HCT116 (cell line): ENCODE results near the gene CADPS. TPM values are rescaled to one million over a fixed set of nuclear protein-coding genes. Genes with fewer than 3 reads are reported as not detected.

Source experiments
- ATAC-seq: fragments of 200-7000 bp; cut with Tn5 transposase; 2 replicates; pipeline ENCODE4 v1.9.1; 2020; ENCODE audit warnings: mild to moderate bottlenecking, moderate library complexity
- BruUV-seq: library from RNA; stranded (reverse); fragments of 400-500 nt; replicated peaks from 2 replicates; lab custom pipeline; 2021; lab: Mats Ljungman, UMichigan
- CTCF ChIA-PET: fragments of 300-600 bp; sonication (Branson Sonifier 250); formaldehyde crosslinking; loops from one replicate; lab custom pipeline; 2021; ENCODE audit warnings: antibody characterized with exemption; lab: Charles Lee
- POLR2A ChIA-PET: fragments of 300-600, 350-600 bp; sonication (Branson Sonifier 250); formaldehyde crosslinking; loops from one replicate; lab custom pipeline; 2021; ENCODE audit warnings: antibody characterized with exemption; lab: Charles Lee
- RAD21 ChIA-PET, 2 experiments: fragments of 300-600 bp; sonication (Branson Sonifier 250); formaldehyde crosslinking; loops; one replicate each; lab custom pipeline; 2023; ENCODE audit warnings: low total read pairs in 2 of 2; ENCODE audit not compliant: uncharacterized antibody in 2 of 2, unreplicated experiment in 2 of 2, low non-redundant PET in 1 of 2; lab: Charles Lee
- DNase-seq: peaks from one replicate; pipeline ENCODE4 v3.0.0-alpha.2; 2010; ENCODE audit warnings: low read depth, low spot score
- H2AFZ ChIP-seq: fragments of 200-600 bp; shearing (Covaris generic), sonication (generic); 2 replicates; pipeline ENCODE4 v1.6.1; 2017; ENCODE audit warnings: low read depth, mixed run types, mixed read lengths, antibody characterized with exemption, low read length; ENCODE audit not compliant: poor library complexity, severe bottlenecking
- H3K27ac ChIP-seq: 2 replicates; pipeline ENCODE4 v1.5.1; 2012; ENCODE audit warnings: low read depth, low read length
- H3K27me3 ChIP-seq: fragments of 200-600 bp; sonication (generic); 2 replicates; pipeline ENCODE4 v1.6.1; 2016; ENCODE audit warnings: mixed run types, low read length, mixed read lengths; ENCODE audit not compliant: insufficient read depth
- H3K36me3 ChIP-seq, 2 experiments: fragments of 200-500 bp in 1 of 2; fragments of 200-600 bp in 1 of 2; sonication (Bioruptor generic) in 1 of 2; sonication (generic) in 1 of 2; 2 replicates each; pipeline versions ENCODE4 v1.5.1 to v1.6.1; 2014 to 2016; ENCODE audit warnings: low read length in 2 of 2, inconsistent platforms in 1 of 2, mixed read lengths in 1 of 2, mixed run types in 1 of 2; ENCODE audit not compliant: insufficient read depth in 2 of 2, control insufficient read depth in 1 of 2
- H3K4me1 ChIP-seq, 2 experiments: fragments of 200-600 bp in 1 of 2; sonication (generic) in 1 of 2; 2 replicates each; pipeline versions ENCODE4 v1.5.1 to v1.6.1; 2012 to 2017; ENCODE audit warnings: low read length in 2 of 2, inconsistent platforms in 1 of 2, mild to moderate bottlenecking in 1 of 2, mixed read lengths in 1 of 2, mixed run types in 1 of 2, moderate library complexity in 1 of 2; ENCODE audit not compliant: insufficient read depth in 2 of 2, control insufficient read depth in 1 of 2
- H3K4me2 ChIP-seq: fragments of 200-600 bp; sonication (generic); 2 replicates; pipeline ENCODE4 v1.6.1; 2017; ENCODE audit warnings: mixed run types, low read length, mixed read lengths
- H3K4me3 ChIP-seq, 2 experiments: fragments of 200-600 bp in 1 of 2; sonication (generic) in 1 of 2; replicated peaks in 1 of 2; 2 replicates each; pipeline ENCODE4 v1.5.1; 2011 to 2016; ENCODE audit warnings: low read length in 2 of 2, control low read depth in 1 of 2, low read depth in 1 of 2, mild to moderate bottlenecking in 1 of 2, mixed read lengths in 1 of 2, mixed run types in 1 of 2
- H3K79me2 ChIP-seq: fragments of 200-600 bp; sonication (generic); 2 replicates; pipeline ENCODE4 v1.6.1; 2017; ENCODE audit warnings: mild to moderate bottlenecking, mixed run types, low read length, moderate library complexity, mixed read lengths; ENCODE audit not compliant: insufficient read depth
- H3K9ac ChIP-seq: fragments of 200-600 bp; sonication (generic); 2 replicates; pipeline ENCODE4 v1.6.1; 2016; ENCODE audit warnings: low read length, mixed read lengths
- H3K9me2 ChIP-seq: fragments of 200-600 bp; sonication (generic), shearing (Covaris generic); 2 replicates; pipeline ENCODE4 v1.6.1; 2017; ENCODE audit warnings: mixed run types, mild to moderate bottlenecking, moderate library complexity; ENCODE audit not compliant: insufficient read depth
- H3K9me3 ChIP-seq, 2 experiments: fragments of 200-500 bp in 1 of 2; fragments of 200-600 bp in 1 of 2; sonication (Bioruptor generic) in 1 of 2; sonication (generic) in 1 of 2; 2 replicates each; pipeline ENCODE4 v1.6.1; 2014 to 2017; ENCODE audit warnings: low read length in 2 of 2, mixed read lengths in 2 of 2, inconsistent platforms in 1 of 2, low read depth in 1 of 2, mild to moderate bottlenecking in 1 of 2, mixed run types in 1 of 2, moderate library complexity in 1 of 2; ENCODE audit not compliant: control insufficient read depth in 1 of 2, insufficient read depth in 1 of 2
- H4K20me1 ChIP-seq: fragments of 200-600 bp; sonication (generic), shearing (Covaris generic); 2 replicates; pipeline ENCODE4 v1.6.1; 2017; ENCODE audit warnings: mixed run types, mild to moderate bottlenecking, moderate library complexity; ENCODE audit not compliant: insufficient read depth
- CBX3 ChIP-seq: IDR thresholded peaks from 2 replicates; pipeline ENCODE4 v1.6.1; 2012; ENCODE audit warnings: low read depth
- CEBPB ChIP-seq: IDR thresholded peaks from 2 replicates; pipeline ENCODE4 v1.6.1; 2012; ENCODE audit warnings: low read depth
- EGR1 ChIP-seq: IDR thresholded peaks from 2 replicates; pipeline ENCODE4 v1.6.1; 2012; ENCODE audit warnings: low read depth
- ELF1 ChIP-seq: IDR thresholded peaks from 2 replicates; pipeline ENCODE4 v1.6.1; 2012; ENCODE audit warnings: low read depth, borderline replicate concordance
- EZH2 ChIP-seq: fragments of 200-600 bp; sonication (generic); IDR thresholded peaks from 2 replicates; pipeline ENCODE4 v1.6.1; 2017; ENCODE audit warnings: antibody characterized with exemption, mixed run types
- EZH2phosphoT487 ChIP-seq: fragments of 200-600 bp; IDR thresholded peaks from 2 replicates; pipeline ENCODE4 v1.6.1; 2018; ENCODE audit warnings: antibody characterized with exemption, borderline replicate concordance
- FOSL1 ChIP-seq: IDR thresholded peaks from 2 replicates; pipeline ENCODE4 v1.6.1; 2012; ENCODE audit warnings: low read depth
- JUND ChIP-seq: IDR thresholded peaks from 2 replicates; pipeline ENCODE4 v1.6.1; 2012
- ZBTB33 ChIP-seq: IDR thresholded peaks from 2 replicates; pipeline ENCODE4 v1.6.1; 2011; ENCODE audit warnings: mild to moderate bottlenecking, low read length, moderate library complexity; ENCODE audit not compliant: insufficient replicate concordance; ENCODE audit errors: extremely low read depth
- intact Hi-C: fragments of 100-400 bp; cut with micrococcal nuclease; formaldehyde crosslinking; loops from 2 replicates; pipeline ENCODE4 v1.10.0; 2022
- total RNA-seq: library from RNA; stranded (reverse); gene quantifications from one replicate; pipeline ENCODE4 v1.2.1, GENCODE V29; 2021; ENCODE audit not compliant: unreplicated experiment
- TF ChIP-seq, protein P1 (sequence below), 3 experiments: fragments of 200-600 bp in 1 of 3; sonication (generic) in 1 of 3; IDR thresholded peaks in 2 of 3; conservative IDR thresholded peaks in 1 of 3; 2 replicates each; pipeline ENCODE4 v1.5.1; 2012 to 2017; ENCODE audit warnings: low read depth in 2 of 3, low read length in 2 of 3, antibody characterized with exemption in 1 of 3, borderline replicate concordance in 1 of 3, control low read depth in 1 of 3, mild to moderate bottlenecking in 1 of 3, mixed read lengths in 1 of 3, mixed run types in 1 of 3, moderate library complexity in 1 of 3; ENCODE audit not compliant: insufficient read depth in 1 of 3

Gene CADPS
- total RNA-seq, 1 experiment from 2014 or later = not detected

- intact Hi-C loops = no loop called here
- Histone ChIP-seq H3K79me2 (no peaks in the 10 kb centered on the region), H2AFZ (no peak overlapping the region), H3K36me3 (no peaks in the 10 kb centered on the region), H3K9me3 (no peaks in the 10 kb centered on the region), H3K9me2 (no peaks in the 10 kb centered on the region), H3K9ac (no peak overlapping the region), H3K27me3 (no peaks in the 10 kb centered on the region), H3K4me2 (no peak overlapping the region), H3K4me3 (no peak overlapping the region), H3K27ac (no peak overlapping the region), H4K20me1 (no peaks in the 10 kb centered on the region; the same call in 1 of the 2 replicates), H3K4me1 (no peaks in the 10 kb centered on the region)
- TF ChIP-seq EGR1 = no peak
- no peak for TF ChIP-seq ZBTB33
- no peak for TF ChIP-seq EZH2
- no peak for TF ChIP-seq CBX3
- no TSS peak for BruUV-seq
- POLR2A ChIA-PET = no interaction called here
- RAD21 ChIA-PET = no interaction called here
- ATAC-seq (no peak), DNase-seq (no peak)
- CTCF ChIA-PET = no interaction called here
Observed at GRCh38 chr3:62859203-62859791, 15.9 kb downstream of the CADPS start.

DNA sequence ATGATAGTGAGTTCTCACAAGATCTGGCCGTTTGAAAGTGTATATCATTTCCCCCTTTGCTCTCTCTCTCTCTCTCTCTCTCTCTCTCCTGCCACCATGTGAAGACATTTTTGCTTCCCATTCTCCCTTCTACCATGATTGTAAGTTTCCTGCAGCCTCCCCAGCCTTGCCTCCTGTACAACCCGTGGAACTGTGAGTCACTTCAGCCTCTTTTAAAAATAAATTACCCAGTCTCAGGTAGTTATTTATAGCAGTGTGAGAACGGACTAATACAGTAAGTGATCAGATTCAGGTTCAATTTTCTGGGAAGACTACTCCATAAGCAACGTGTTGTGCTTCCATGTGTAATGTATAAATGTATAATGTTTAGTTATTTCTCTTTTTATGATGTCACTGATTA lies 29.2 kb downstream of the CADPS start:
- H4K20me1 ChIP-seq = no peaks in the 10 kb centered on the region
- no TSS peak for BruUV-seq
- intact Hi-C loops = no loop called here
- no peak overlapping the region for H3K4me3 ChIP-seq
- ChIA-PET CTCF (no interaction called here), POLR2A (no interaction called here), RAD21 (no interaction called here)
- H3K27me3 ChIP-seq = no peaks in the 10 kb centered on the region
- H3K9me3 ChIP-seq = no peaks in the 10 kb centered on the region
- no peak overlapping the region for H3K27ac ChIP-seq
- H2AFZ ChIP-seq = no peak overlapping the region
- no peak overlapping the region for H3K9ac ChIP-seq
- no peak for ATAC-seq
- DNase-seq = no peak
- H3K79me2 ChIP-seq = no peaks in the 10 kb centered on the region
- no peaks in the 10 kb centered on the region for H3K36me3 ChIP-seq
- H3K9me2 ChIP-seq = no peaks in the 10 kb centered on the region
- TF ChIP-seq FOSL1 (no peak), CEBPB (no peak), JUND (no peak), EZH2phosphoT487 (no peak), ELF1 (no peak)
- TF ChIP-seq, protein P1, sequence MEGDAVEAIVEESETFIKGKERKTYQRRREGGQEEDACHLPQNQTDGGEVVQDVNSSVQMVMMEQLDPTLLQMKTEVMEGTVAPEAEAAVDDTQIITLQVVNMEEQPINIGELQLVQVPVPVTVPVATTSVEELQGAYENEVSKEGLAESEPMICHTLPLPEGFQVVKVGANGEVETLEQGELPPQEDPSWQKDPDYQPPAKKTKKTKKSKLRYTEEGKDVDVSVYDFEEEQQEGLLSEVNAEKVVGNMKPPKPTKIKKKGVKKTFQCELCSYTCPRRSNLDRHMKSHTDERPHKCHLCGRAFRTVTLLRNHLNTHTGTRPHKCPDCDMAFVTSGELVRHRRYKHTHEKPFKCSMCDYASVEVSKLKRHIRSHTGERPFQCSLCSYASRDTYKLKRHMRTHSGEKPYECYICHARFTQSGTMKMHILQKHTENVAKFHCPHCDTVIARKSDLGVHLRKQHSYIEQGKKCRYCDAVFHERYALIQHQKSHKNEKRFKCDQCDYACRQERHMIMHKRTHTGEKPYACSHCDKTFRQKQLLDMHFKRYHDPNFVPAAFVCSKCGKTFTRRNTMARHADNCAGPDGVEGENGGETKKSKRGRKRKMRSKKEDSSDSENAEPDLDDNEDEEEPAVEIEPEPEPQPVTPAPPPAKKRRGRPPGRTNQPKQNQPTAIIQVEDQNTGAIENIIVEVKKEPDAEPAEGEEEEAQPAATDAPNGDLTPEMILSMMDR (IDR thresholded peaks at IDR 0.05 in 2 of 3, conservative IDR thresholded peaks at IDR 0.05 in 1 of 3; ENCODE audit: borderline replicate concordance in 1 of 3, insufficient read depth in 1 of 3, low read depth in 2 of 3, low read length in 2 of 3) = no peak
- TF ChIP-seq, all 23 proteins: peak for 0
- no peak overlapping the region for H3K4me2 ChIP-seq
- no peaks in the 10 kb centered on the region for H3K4me1 ChIP-seq
